Ovary (tissue), 3 donors: ENCODE data around the gene FCHSD1.

ENCODE experiments used
- EP300 ChIP-seq: sonication (generic); formaldehyde crosslinking; IDR thresholded peaks from one replicate; pipeline ENCODE4 v1.6.1; 2017; ENCODE audit warnings: antibody characterized with exemption
- POLR2A ChIP-seq: fragments of 450-650 bp; IDR thresholded peaks from one replicate; pipeline ENCODE4 v1.6.1; 2017; ENCODE audit warnings: antibody characterized with exemption, mild to moderate bottlenecking, moderate library complexity
- TF ChIP-seq, protein P1 (sequence below), 3 donors: fragments of 450-650 bp in 2 of 3; fragments of 200-600 bp in 1 of 3; IDR thresholded peaks; one replicate each; pipeline versions ENCODE4 v1.5.1 to v1.8.0; 2016 to 2022; ENCODE audit warnings: antibody characterized with exemption in 3 of 3, mild to moderate bottlenecking in 1 of 3
- donor health status: DM: no; HTN: no; CAD: no.

DNA sequence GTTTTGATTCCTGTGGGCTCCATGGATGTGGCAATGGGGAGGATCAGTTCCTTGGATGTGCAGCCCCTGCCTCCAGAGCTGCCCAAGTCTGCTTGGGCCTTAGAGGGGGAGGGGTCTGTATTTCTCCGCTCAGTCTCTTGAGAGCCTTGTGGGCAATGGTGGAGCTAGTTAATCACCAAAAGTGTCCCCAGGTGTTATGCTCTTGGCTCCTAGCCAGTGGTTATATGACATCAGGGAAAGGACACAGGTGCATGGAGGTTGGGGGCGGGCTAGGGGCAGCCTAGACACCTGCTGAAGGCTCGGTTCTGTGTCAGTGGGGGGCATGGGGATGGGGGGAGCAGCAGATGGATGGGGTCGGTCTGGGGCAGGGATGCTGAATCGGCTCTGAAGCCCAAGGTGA lies 43.3 kb upstream of the FCHSD1 start:
- TF ChIP-seq, protein P1, sequence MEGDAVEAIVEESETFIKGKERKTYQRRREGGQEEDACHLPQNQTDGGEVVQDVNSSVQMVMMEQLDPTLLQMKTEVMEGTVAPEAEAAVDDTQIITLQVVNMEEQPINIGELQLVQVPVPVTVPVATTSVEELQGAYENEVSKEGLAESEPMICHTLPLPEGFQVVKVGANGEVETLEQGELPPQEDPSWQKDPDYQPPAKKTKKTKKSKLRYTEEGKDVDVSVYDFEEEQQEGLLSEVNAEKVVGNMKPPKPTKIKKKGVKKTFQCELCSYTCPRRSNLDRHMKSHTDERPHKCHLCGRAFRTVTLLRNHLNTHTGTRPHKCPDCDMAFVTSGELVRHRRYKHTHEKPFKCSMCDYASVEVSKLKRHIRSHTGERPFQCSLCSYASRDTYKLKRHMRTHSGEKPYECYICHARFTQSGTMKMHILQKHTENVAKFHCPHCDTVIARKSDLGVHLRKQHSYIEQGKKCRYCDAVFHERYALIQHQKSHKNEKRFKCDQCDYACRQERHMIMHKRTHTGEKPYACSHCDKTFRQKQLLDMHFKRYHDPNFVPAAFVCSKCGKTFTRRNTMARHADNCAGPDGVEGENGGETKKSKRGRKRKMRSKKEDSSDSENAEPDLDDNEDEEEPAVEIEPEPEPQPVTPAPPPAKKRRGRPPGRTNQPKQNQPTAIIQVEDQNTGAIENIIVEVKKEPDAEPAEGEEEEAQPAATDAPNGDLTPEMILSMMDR (IDR thresholded peaks at IDR 0.05), result no peak
- TF ChIP-seq POLR2A, result no peak
- TF ChIP-seq EP300, result no peak
